ENCODE data around the gene NHLRC2.
A peak's percentile ranks its signal among the peaks of the same experiment; 100 is the strongest.
"Not testable (repeated sequence)": the region's sequence is repeated elsewhere in the genome, so short reads cannot be mapped to it uniquely, and the experiment has no call there.

NHLRC2 gene

GRCh38 chr10:113937756-113938155 lies 83.3 kb downstream of the NHLRC2 start:
- DNase-seq: no peak

GRCh38 chr10:113939212-113939860 lies 84.9 kb downstream of the NHLRC2 start:
- DNase-seq: no peak

GRCh38 chr10:113941140-113941539 lies 86.7 kb downstream of the NHLRC2 start:
- no peak for DNase-seq

- DNase-seq: not testable (repeated sequence)
Observed at GRCh38 chr10:113943196-113943595, 88.7 kb downstream of the NHLRC2 start.

GRCh38 chr10:113945075-113945686 lies 90.7 kb downstream of the NHLRC2 start:
- no peak for DNase-seq

GRCh38 chr10:113945687-113946085 lies 91.2 kb downstream of the NHLRC2 start:
- DNase-seq: no peak

- DNase-seq: no peak
Observed at GRCh38 chr10:113947184-113948041, 93.0 kb downstream of the NHLRC2 start.

- DNase-seq: no peak
Observed at GRCh38 chr10:113948048-113948447, 93.6 kb downstream of the NHLRC2 start.

- no peak for DNase-seq
Observed at GRCh38 chr10:113950268-113950667, 95.8 kb downstream of the NHLRC2 start.

GRCh38 chr10:113953505-113954272 lies 99.2 kb downstream of the NHLRC2 start:
- DNase-seq: peak in 1 of 56 donors; percentile 13

GRCh38 chr10:113954409-113954808 lies 99.9 kb downstream of the NHLRC2 start:
- peak in 2 of 56 donors; percentile 3 to 5 for DNase-seq

GRCh38 chr10:113957013-113957412 lies 102.6 kb downstream of the NHLRC2 start:
- no peak for DNase-seq

- DNase-seq: peak in 4 of 56 donors; percentile 3 to 24 (median 8)
Observed at GRCh38 chr10:113958631-113959382, 104.3 kb downstream of the NHLRC2 start.

GRCh38 chr10:113959383-113959760 lies 104.9 kb downstream of the NHLRC2 start:
- DNase-seq: no peak

- DNase-seq: no peak
Observed at GRCh38 chr10:113960617-113961181, 106.2 kb downstream of the NHLRC2 start.

GRCh38 chr10:113961182-113962031 lies 106.9 kb downstream of the NHLRC2 start:
- no peak for DNase-seq

- DNase-seq: no peak
Observed at GRCh38 chr10:113965077-113965476, 110.6 kb downstream of the NHLRC2 start.

- DNase-seq: no peak
Observed at GRCh38 chr10:113965683-113966082, 111.2 kb downstream of the NHLRC2 start.

All from amygdala (tissue), 56 donors.